HG03025 (cell line): ENCODE measurements around the gene HJURP.

Source experiments
- ATAC-seq: cut with Tn5 transposase; IDR thresholded peaks from one replicate; pipeline ENCODE4 v1.9.1; 2021; ENCODE audit warnings: mild to moderate bottlenecking, moderate library complexity; ENCODE audit not compliant: unreplicated experiment, low FRiP score

The HJURP gene

DNA sequence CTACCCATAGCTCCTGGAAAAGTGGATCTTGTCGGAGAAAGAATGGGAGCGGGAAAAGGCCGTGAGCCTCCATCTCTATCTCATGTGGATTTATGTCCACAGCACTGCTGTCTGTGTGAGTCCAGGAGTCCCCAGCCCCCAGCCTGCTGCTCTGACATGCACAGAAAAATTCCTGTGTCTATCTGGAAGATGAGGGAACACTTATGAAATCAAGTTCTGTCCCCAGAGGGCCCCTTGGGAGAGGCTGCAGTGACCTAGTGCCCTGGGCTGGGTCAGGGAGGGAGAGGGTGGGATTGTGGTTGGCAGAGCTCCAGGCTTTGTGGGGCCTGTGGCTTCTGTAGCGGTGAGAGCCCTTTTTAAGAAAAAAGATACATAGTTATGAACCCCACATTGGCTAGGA, 37.6 kb downstream of the HJURP start:
- no peak for ATAC-seq

DNA sequence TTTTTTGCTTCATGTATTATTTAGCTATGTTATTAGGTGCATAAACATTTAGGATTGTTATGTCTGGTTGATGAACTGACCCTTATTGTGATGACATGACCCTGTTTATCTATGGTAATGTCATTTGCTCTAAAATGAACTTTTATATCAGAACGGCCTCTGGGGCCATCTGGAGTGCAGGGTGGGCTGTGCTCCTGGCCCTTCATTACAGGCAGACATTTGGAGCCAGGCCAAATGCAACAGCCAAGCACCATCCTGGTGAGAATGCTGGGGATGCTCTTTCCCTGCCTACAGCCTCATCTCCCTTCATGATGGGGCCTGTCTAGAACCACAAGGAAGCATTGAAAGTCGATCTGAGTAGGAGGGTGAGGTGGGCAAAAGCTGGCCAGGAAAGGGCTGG, 38.0 kb downstream of the HJURP start:
- ATAC-seq = no peak

DNA sequence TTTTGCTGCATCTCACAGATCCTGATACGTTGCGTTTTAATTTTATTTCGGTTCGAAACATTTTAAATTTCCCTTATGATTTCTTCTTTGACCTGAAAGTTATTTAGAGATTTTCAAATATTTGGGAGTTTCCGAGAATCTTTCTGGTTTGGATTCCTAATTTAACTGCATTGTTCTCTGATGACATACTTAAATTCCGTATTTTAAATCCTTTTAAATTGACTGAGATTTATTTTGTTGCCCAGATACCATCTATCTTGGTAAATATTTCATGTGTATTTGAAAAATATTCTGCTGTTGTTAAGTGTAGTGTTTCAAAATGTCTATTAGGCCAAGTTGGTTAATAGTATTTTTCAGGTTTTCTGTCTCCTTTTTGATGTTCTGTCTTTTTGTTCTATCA, 38.5 kb downstream of the HJURP start:
- ATAC-seq = no peak

DNA sequence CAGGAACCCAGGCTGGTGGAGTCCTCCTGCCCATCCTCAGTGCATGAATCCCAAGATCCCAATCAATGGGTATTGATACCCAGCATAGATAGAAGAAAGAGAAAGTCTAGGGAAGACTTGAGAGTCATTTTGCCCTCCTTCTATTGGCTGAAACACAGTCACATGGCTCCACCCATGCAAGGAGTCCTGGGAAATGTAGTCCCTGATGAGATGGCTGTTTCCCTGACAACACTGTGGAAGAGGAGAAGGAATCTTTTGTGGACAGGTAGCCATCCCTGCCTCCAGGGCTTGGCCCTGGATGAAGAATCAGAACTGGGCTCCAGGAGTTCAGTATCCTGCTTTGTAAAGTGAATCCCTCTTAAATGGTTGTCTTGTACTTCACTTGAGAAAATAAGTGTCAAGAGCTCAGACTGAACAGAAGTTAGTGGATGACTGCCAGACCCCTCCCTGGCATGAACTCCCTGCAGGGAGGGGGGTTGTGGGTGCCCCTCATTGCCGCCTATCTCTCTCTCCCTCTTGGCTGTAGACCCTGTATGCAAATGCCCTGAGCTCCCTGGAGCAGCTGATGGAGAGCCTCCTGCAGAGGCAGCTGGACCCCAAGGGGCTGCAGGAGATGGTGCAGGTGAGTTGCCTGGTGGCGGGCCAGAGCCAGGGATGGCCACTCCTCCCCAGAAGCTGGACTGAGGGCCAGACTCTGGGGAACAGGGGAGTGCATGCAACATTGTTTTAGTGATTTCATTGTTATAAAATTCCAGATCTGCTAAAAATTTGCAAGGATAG, 40.1 kb downstream of the HJURP start:
- no peak for ATAC-seq

DNA sequence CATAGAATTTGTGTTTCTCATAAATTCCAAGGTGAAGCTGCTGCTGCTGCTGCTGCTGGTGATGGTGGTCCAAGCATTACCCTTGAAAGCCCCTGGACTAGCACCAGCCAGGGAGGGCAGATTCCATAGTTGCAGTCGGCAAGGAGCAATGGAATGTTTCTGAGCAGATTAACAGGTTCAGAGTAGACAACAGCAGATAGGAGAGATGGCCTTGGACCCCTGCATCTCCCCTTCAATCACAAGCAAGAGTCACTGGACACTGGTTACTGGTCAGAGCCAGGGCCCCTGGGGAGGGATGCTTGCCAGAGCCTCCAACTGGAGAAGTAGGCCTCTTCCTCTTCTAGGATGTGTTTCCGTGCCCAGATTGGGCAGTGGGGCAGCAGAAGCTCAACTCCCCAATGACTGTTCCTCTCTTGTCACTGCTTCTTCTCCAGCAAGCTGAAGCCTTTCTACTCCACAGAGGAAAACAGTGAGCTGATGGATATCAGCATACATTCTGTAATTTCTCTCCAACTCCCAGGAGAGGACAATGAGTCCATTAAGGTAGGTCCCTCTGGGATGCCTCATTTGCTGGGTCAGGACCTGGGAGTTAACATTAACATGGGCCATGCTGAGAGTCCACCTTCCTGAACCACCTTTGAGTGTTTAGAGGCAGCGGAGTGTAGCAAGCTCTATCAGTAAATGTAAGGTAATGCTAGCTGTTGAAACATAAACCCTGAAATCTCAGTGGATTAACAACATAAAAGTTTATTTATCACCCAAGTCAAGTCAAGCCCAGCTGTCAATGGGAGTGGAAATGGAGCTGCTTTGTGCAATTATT, 40.9 kb downstream of the HJURP start:
- no peak for ATAC-seq

DNA sequence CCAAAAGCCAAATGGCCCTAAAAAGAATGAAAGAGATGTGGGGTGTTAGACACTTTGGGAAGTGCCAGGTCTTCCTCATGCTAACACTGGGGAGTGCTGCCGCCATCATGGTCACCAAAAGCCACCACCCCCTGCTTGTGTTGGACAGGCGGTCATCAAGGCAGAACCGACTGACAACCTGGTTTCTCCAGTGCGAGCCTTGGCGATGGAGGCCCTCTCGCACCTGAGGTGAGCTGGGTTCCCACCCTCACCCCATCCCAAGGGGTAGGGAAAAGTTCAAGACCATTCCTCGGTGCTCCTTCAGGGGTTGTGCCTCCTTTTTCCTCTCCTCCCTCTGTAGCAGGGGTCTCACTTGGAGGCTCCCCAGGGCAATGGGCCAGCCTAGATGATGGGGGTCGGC, 42.6 kb downstream of the HJURP start:
- ATAC-seq = no peak

DNA sequence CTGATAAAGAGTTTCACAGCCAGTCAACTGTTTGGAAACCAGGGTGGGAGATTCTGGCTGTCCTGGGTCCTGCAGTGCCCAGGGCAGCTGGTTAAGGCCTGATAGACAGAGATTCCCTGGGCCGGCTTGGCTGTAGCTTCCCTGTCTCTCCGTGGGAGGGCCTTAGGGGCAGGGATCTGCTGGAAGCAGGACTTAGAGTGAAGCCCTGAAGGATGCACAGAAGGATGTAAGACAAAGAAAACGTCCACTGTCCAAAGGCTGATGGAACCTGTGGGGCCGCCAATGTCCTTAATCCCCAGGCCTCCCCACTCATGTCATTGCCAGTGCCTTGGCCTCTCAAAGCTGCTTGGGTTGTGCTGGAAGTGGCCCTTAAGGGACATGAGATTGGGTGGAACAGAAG, 43.2 kb downstream of the HJURP start:
- ATAC-seq = no peak

DNA sequence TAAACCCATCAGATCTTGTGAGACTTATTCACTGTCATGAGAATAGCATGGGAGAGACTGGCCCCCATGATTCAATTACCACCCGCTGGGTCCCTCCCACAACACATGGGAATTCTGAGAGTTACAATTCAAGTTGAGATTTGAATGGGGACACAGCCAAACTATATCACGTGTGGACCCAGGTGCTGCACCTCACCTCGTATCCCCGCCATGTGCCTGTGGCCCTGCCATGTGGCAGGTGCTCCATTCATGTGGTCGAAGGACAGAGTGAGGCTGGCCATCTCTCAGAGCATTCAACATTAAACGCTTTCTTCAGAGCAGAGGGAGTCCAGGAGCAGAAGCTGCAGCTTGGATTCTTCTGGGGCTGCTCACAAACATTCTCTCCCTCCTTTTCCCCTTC, 44.0 kb downstream of the HJURP start:
- no peak for ATAC-seq

DNA sequence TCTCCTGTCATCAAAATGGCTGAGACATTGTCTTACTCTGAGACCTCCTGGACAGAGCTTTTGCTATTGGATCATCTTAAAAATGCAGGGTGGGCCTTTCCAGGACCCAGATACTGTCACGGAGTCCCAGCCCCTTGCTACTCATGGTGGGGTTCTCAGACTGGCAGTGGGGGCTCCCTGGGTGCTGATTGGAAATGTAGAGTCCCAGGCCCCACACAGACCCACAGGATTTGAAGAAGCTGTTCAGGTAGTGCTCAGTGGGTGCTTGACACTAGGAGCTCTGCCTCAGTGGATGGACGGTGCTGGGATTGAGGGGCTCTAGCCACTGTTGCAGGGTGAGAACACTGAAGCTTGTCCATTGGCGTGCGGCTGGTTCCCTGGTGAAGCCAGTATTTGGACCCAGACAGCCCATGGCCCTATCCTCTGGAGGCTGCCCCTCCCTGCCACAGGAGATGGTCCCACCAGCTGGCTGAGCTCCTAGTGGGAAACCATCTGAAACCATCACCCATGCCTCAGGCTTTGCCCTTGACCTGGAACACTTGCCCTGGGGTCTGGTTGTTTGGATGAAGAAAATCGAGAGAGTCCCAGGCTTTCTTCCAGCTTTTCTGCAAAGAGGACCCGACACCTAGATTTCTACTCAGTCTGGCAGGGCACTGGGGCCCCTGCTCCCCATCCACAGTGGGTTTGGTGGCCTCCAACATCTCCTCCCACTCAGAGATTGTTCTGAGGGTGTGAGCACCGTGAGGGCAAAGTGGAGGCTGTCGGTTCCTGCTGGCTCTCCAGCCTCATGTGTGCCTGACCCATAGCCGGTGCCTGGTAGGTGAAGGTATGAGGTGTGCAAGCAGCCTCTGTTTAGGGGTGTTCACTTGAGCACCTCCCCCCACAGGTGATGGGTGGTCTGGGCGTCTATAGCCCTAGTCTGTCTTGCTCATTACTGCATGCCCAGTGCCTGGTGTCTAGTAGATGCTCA, 46.1 kb downstream of the HJURP start:
- no peak for ATAC-seq

DNA sequence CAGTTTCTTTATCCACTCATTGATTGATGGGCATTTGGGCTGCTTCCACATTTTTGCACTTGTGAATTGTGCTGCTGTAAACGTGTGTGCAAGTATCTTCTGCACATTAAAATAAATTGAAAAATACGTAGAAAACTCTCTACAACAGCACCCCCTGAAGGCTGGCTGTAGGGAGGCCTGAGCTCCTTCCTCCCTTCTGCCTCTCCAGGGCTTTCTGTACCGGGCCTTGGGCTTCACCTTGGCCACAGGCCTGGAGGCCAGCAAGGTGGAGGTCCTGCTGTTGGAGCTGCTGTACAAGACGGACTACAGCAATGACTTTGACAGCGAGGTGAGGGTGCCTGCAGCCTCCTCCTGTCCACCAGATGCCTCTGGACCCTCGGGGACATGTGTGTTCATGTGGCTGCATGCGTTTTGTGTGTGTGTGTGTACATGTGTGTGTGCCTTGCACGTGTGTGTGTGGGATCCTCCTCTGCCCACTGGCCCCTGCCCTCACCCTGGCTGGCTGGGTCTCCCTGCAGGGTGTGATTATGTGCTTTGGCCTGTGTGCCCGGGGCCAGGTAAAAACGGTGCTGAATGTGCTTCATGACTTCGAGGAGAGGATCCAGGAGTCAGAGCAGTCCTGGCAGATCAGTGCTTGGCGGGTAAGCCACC, 47.0 kb downstream of the HJURP start:
- no peak for ATAC-seq

DNA sequence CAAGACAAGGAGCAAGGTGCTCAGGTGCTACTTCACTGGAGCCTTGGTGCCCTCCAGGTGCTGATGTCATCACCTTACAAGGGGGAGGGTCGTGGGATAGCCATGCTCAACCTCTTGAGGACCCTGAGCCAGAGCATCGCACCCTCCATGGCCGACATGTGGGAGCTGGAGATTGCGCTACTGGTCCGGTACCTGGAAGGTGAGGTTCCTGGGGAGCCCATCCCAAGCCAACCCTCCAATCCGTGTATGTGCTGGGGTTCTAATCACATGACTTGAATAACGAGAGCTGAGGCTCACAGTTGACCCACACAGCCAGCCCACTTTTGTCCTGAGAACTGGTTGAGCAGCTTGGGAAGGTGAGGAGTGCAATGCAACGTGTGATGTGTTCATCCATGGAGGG, 50.3 kb downstream of the HJURP start:
- no peak for ATAC-seq

DNA sequence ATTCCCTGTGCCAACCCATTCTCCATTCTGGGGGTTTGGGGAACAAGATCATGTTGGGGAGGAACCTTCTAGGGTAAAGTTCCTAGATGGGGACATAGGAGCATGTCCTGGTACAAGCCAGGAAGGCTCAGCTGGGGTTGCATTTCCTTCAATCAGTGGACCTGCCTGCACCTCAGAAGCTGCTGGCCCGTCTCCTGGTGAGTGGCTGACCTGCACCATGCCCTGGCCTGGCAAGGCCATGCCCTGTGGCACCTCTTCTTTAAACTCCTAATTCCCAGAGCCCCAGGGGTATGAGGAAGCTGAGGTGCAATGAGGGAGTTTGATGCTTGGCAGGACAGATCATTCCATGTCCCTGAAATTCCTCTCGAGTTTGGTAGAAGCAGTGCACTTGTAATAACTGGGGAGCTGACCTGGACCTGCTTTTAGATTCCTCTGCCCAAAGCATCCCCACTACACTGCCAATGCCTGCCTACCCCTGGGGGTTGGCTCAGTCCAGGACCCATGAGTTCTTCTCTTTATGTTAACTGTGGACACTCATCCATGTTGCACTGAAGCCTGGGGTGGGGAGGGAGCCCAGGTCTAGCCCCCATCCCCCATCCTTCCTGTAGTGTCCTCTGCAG, 50.9 kb downstream of the HJURP start:
- no peak for ATAC-seq

DNA sequence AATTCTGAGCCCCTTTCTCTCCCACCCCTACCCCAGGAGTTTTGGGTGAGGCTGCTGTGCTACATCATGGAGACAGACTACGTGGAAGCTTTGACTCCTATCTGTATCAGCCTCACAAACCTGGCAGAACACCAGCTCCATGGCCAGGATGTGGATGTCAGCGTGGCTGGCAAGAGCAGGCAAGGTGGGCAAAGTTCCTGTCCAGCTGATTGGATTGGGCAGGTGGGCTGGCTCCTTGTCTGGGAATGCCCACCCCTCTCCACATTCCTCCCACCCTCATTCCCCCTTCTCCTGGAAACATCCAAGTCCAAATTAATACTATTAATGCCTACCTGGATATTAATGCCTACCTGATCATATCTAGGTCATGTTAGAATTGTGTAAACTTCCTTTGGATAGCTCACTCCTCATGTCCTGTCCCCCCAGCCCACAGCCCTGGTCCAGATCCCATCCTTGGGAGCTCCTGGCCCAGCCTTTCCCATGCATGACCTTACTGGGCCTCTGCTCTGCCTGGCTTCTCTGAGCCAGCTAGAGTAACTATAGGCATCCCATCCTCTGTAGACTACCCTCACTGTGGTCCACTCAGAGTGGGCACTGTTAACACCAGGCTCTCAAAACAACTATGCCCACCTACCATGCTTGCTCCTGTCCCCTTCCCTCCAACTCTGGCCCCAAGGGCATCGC, 52.1 kb downstream of the HJURP start:
- no peak for ATAC-seq

DNA sequence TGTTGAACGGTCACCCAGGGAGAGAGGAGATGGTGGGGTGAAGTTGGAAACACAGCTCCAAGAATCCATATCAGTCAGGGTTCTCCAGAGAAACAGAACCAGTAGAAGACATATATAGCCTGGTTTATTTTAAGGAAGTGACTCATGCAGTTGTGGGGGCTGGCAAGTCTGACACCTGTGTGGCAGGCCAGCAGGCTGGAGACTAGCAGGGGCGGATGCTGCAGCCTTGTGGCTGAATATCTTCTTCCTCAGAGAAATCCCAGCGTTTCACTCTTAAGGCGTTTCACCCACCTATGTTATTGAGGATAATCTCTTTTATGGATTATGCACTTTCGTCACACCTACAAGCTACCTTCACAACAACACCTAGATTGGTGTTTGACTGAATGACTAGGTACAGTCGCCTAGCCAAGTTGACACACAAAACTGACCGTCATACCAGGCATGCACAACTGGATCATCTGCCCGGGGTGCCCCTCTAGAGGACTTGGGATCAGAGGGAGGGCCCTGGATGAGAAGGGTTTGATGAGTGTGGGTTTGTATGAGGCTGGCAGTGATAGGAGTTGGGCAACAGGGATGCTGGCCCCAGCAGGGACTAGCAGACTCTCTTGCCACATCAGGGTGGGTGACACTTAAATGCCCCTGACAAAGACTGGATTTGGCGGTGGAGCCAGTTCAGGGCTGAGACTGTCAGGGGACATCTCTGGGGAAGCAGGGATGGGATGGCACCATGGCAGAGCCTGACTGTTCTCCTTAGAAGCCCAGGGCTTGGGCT, 52.8 kb downstream of the HJURP start:
- no peak for ATAC-seq

DNA sequence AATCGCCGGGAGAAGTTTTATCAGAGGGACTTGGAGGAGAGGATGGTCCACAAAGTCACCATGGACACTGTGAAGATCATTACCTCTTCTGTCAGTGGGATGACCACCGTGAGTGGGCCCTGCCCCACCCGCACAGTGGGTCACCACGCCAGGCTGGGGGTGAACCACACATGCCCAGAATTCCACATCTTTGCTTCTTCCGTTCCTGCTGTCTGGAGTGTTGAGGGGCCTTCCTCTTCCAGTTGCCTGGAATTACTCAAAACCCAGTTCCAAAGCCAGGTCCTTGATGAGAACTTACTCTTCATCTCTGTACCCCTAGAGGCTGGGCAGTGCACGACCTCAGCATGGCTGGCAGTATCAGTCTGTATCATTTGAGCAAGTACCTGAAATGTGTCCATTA, 54.1 kb downstream of the HJURP start:
- ATAC-seq = no peak

DNA sequence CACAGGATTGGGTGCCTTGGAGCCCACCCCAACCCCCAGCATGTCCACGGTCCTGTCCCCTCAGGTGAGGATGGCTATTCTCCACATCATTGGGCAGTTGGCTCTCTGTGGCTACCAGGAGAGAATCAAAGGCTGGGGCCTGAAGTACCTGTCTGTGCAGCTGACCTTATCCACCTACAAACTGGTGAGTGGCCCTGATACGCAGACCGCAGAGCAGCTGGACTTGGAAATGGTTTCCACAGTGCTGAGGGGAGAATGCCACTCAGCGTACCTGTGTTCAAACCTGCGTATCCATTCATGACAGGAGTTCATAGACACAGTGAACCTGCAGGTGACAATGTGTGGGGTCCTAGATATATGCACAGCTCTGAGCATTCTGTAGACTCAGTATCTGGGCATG, 54.6 kb downstream of the HJURP start:
- ATAC-seq = no peak

DNA sequence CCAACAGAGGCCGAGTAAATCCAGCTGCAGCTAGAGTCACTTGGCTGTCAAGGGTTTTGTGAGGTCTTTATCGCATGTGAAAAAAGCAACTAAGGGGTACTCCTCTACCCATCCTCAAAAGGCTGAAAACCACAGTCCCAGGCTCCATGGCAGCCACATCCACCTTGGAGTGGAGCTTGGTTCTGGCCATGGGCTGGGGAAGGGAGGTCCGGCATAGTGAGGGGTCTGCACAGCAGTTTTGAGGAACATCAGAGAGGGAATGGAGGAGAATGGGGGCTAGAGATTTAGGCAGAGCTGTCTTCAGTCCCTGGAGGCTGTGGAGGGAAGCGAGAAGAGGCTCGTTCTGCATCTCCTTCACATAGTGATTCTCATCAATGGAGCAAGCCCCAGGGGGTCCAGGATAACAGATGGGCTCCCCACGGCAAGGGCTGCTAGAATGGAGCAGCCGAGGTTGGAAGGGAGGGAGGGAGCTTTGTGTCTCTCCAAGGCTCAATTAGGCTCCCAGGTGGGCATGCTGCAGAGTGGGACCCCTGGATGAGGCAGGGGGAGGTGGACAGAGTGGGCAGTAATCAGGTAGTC, 55.2 kb downstream of the HJURP start:
- ATAC-seq = no peak

DNA sequence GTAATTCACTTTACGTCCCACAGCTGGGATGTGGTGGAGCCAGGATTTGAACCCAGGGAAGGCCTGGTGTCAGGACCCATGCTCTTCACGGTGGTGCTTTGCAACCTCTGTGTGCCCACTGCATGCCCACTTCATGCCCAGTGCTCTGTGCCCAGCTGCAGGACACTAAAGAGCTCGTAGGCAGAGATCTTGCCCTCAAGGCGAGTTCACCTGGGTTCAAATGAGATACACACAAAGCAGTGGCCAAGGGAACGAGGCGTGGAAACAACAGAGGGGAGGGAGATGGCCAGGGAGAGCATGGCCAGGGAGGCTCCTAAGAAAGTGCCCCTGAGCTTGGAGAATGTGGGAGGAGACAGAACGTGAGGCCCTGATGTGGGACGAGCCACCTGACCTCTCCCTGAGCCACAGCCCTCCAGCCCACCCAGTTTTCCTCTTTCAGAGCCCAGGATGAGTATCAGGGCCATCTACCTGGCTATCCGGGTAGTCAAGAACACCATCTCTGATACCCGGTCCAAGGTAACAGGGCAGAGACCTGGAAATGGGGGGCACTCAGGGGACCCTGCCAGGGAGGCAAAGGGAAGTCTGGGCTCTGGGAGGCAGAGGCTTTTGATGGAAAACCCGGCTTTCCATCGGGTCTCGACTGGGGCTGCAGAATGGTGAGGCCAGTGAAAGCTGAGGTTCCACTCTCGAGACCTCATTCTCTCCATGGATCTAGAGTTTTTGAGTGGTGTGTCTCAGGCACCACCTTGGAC, 55.8 kb downstream of the HJURP start:
- ATAC-seq = no peak
